ENCODE data around the gene SNRPA1.

Gene SNRPA1

GRCh38 chr15:101266787-101267186 is 28.3 kb downstream of the SNRPA1 start:
- TF ChIP-seq FOXM1 (IDR thresholded peaks at IDR 0.05; ENCODE audit: borderline replicate concordance, low read depth) (no peak), TEAD4 (IDR thresholded peaks at IDR 0.05) (no peak), NFIC (IDR thresholded peaks at IDR 0.05) (no peak), USF1 (IDR thresholded peaks at IDR 0.05) (no peak), TCF12 (IDR thresholded peaks at IDR 0.05; ENCODE audit: low read depth) (no peak), MAX (IDR thresholded peaks at IDR 0.05) (no peak), REST (IDR thresholded peaks at IDR 0.05; ENCODE audit: low read depth) (no peak), TAF1 (IDR thresholded peaks at IDR 0.05; ENCODE audit: low read depth) (no peak), ZBTB7A (IDR thresholded peaks at IDR 0.05; ENCODE audit: low read depth) (no peak), CEBPB (IDR thresholded peaks at IDR 0.05) (no peak), CREB1 (IDR thresholded peaks at IDR 0.05; ENCODE audit: low read depth) (no peak), EP300 (IDR thresholded peaks at IDR 0.05; ENCODE audit: borderline replicate concordance) (no peak), RAD21 (IDR thresholded peaks at IDR 0.05; ENCODE audit: low read depth) (no peak), EGR1 (IDR thresholded peaks at IDR 0.05) (no peak)

GRCh38 chr15:101266034-101266433 is 29.0 kb downstream of the SNRPA1 start:
- TF ChIP-seq TAF1 (IDR thresholded peaks at IDR 0.05; ENCODE audit: low read depth): no peak
- TF ChIP-seq USF1 (IDR thresholded peaks at IDR 0.05): no peak
- TF ChIP-seq REST (IDR thresholded peaks at IDR 0.05; ENCODE audit: low read depth): no peak
- no peak for TF ChIP-seq TEAD4 (IDR thresholded peaks at IDR 0.05)
- no peak for TF ChIP-seq FOXM1 (IDR thresholded peaks at IDR 0.05; ENCODE audit: borderline replicate concordance, low read depth)
- TF ChIP-seq RAD21 (IDR thresholded peaks at IDR 0.05; ENCODE audit: low read depth): no peak
- TF ChIP-seq MAX (IDR thresholded peaks at IDR 0.05): no peak
- TF ChIP-seq NFIC (IDR thresholded peaks at IDR 0.05): no peak
- TF ChIP-seq EP300 (IDR thresholded peaks at IDR 0.05; ENCODE audit: borderline replicate concordance): no peak
- TF ChIP-seq CREB1 (IDR thresholded peaks at IDR 0.05; ENCODE audit: low read depth): no peak
- TF ChIP-seq EGR1 (IDR thresholded peaks at IDR 0.05): no peak
- no peak for TF ChIP-seq ZBTB7A (IDR thresholded peaks at IDR 0.05; ENCODE audit: low read depth)
- TF ChIP-seq YY1 (IDR thresholded peaks at IDR 0.05; ENCODE audit: low read depth): no peak
- TF ChIP-seq CEBPB (IDR thresholded peaks at IDR 0.05): no peak
- no peak for TF ChIP-seq TCF12 (IDR thresholded peaks at IDR 0.05; ENCODE audit: low read depth)

- TF ChIP-seq USF1 (IDR thresholded peaks at IDR 0.05) (no peak), CEBPB (IDR thresholded peaks at IDR 0.05) (no peak), MAX (IDR thresholded peaks at IDR 0.05) (no peak), FOXM1 (IDR thresholded peaks at IDR 0.05; ENCODE audit: borderline replicate concordance, low read depth) (no peak), TEAD4 (IDR thresholded peaks at IDR 0.05) (no peak), NFIC (IDR thresholded peaks at IDR 0.05) (no peak), YY1 (IDR thresholded peaks at IDR 0.05; ENCODE audit: low read depth) (no peak), REST (IDR thresholded peaks at IDR 0.05; ENCODE audit: low read depth) (no peak), RAD21 (IDR thresholded peaks at IDR 0.05; ENCODE audit: low read depth) (no peak), CREB1 (IDR thresholded peaks at IDR 0.05; ENCODE audit: low read depth) (no peak), EGR1 (IDR thresholded peaks at IDR 0.05) (no peak), ZBTB7A (IDR thresholded peaks at IDR 0.05; ENCODE audit: low read depth) (no peak), TCF12 (IDR thresholded peaks at IDR 0.05; ENCODE audit: low read depth) (no peak), EP300 (IDR thresholded peaks at IDR 0.05; ENCODE audit: borderline replicate concordance) (no peak), TAF1 (IDR thresholded peaks at IDR 0.05; ENCODE audit: low read depth) (no peak)
These were observed 30.0 kb downstream of the SNRPA1 start for GRCh38 chr15:101264911-101265641.

All from Ishikawa (cell line).